Vagina (tissue), 2 donors: ENCODE data around the gene RBM8A. TPM values are rescaled to one million over a fixed set of nuclear protein-coding genes. Genes with fewer than 3 reads are reported as not detected.

Source experiments
- DNase-seq, 2 donors: peaks; one replicate each; pipeline ENCODE4 v3.0.0-alpha.2; 2017; ENCODE audit errors: extremely low spot score in 2 of 2
- H3K27ac ChIP-seq: fragments of 200-600 bp; sonication (generic); one replicate; pipeline ENCODE4 v1.5.1; 2019
- H3K27me3 ChIP-seq: fragments of 200-600 bp; sonication (generic); one replicate; pipeline ENCODE4 v1.5.1; 2019
- H3K36me3 ChIP-seq, 2 donors: fragments of 200-600 bp; sonication (generic); one replicate each; pipeline ENCODE4 v1.5.1; 2017 to 2019
- H3K4me1 ChIP-seq: fragments of 200-600 bp; sonication (generic); one replicate; pipeline ENCODE4 v1.5.1; 2019
- H3K4me3 ChIP-seq, 2 donors: fragments of 200-600 bp; sonication (generic); 1 replicate in 1 of 2; 2 replicates in 1 of 2; pipeline ENCODE4 v1.5.1; 2016 to 2019
- H3K9me3 ChIP-seq: fragments of 200-600 bp; sonication (generic); one replicate; pipeline ENCODE4 v1.5.1; 2019
- CTCF ChIP-seq, 3 experiments: fragments of 450-650 bp in 2 of 3; fragments of 200-600 bp in 1 of 3; sonication (generic) in 1 of 3; IDR thresholded peaks; one replicate each; pipeline ENCODE4 v1.5.1; 2017 to 2019; ENCODE audit warnings: antibody characterized with exemption in 3 of 3, mild to moderate bottlenecking in 2 of 3, moderate library complexity in 2 of 3
- POLR2A ChIP-seq, 2 donors: fragments of 450-650 bp; IDR thresholded peaks; one replicate each; pipeline ENCODE4 v1.6.1; 2017; ENCODE audit warnings: antibody characterized with exemption in 2 of 2, mild to moderate bottlenecking in 2 of 2, moderate library complexity in 2 of 2
- POLR2AphosphoS5 ChIP-seq, 2 donors: sonication (generic); formaldehyde crosslinking; IDR thresholded peaks; one replicate each; pipeline ENCODE4 v1.9.0; 2017; ENCODE audit warnings: antibody characterized with exemption in 2 of 2, mild to moderate bottlenecking in 2 of 2, low read depth in 1 of 2; ENCODE audit not compliant: insufficient read depth in 1 of 2
- intact Hi-C: fragments of 100-400 bp; cut with DNase I; formaldehyde crosslinking; loops from one replicate; pipeline ENCODE4 v1.15.1; 2023
- total RNA-seq: library from RNA; depleted of rRNA; stranded (reverse); fragments of >200 nt; gene quantifications from one replicate; pipeline ENCODE4 v1.2.3, GENCODE V29; 2016

Gene RBM8A
- total RNA-seq, 1 donor from 2014 or later = 93.3 TPM

GRCh38 chr1:145967288-145967687 is 40.0 kb upstream of the RBM8A start:
- no peak for DNase-seq

GRCh38 chr1:145965119-145965744 is 37.9 kb upstream of the RBM8A start:
- no peak for DNase-seq
- Histone ChIP-seq H3K27ac (peak overlapping the region; percentile 95), H3K27me3 (no peaks in the 10 kb centered on the region), H3K4me1 (peaks cover 46% of the 10 kb centered on the region), H3K36me3 (peaks cover 0 to 4% of the 10 kb centered on the region in 2 donors), H3K9me3 (no peaks in the 10 kb centered on the region), H3K4me3 (peak overlapping the region; percentile 67 to 72)
- intact Hi-C loops = no loop called here
- TF ChIP-seq POLR2A (IDR thresholded peaks at IDR 0.05) = no peak
- TF ChIP-seq POLR2AphosphoS5 (IDR thresholded peaks at IDR 0.05; ENCODE audit: insufficient read depth in 1 of 2, low read depth in 1 of 2) = no peak
- TF ChIP-seq CTCF (IDR thresholded peaks at IDR 0.05) = no peak

More at GRCh38 chr1:145967288-145967687, 40.0 kb upstream of the RBM8A start:
- Histone ChIP-seq H3K27me3 (no peaks in the 10 kb centered on the region), H3K4me1 (peaks cover 27% of the 10 kb centered on the region), H3K36me3 (peaks cover 0 to 4% of the 10 kb centered on the region in 2 donors), H3K27ac (no peak overlapping the region), H3K9me3 (no peaks in the 10 kb centered on the region), H3K4me3 (no peak overlapping the region)
- no peak for TF ChIP-seq POLR2A (IDR thresholded peaks at IDR 0.05)
- intact Hi-C loops = no loop called here

GRCh38 chr1:145964328-145965118 is 37.2 kb upstream of the RBM8A start, which contains the start of the genes ANKRD34A and POLR3GL:
ANKRD34A (minus strand) TSS chr1:145964575; CDS start chr1:145961759, 2,816 bp downstream.
POLR3GL (plus strand) TSS chr1:145964690; CDS start chr1:145974866, 10,176 bp downstream.
- Histone ChIP-seq H3K9me3 (no peaks in the 10 kb centered on the region), H3K27me3 (no peaks in the 10 kb centered on the region), H3K4me1 (peaks cover 53% of the 10 kb centered on the region), H3K36me3 (peaks cover 0 to 4% of the 10 kb centered on the region in 2 donors), H3K4me3 (peak within 1 kb of the TSS; percentile 67 to 72), H3K27ac (peak within 1 kb of the TSS; percentile 95)
- peak; percentile 99 for TF ChIP-seq POLR2AphosphoS5 (IDR thresholded peaks at IDR 0.05; ENCODE audit: insufficient read depth in 1 of 2, low read depth in 1 of 2)
- peak; percentile 91 to 97 for TF ChIP-seq POLR2A (IDR thresholded peaks at IDR 0.05)
- TF ChIP-seq CTCF (IDR thresholded peaks at IDR 0.05) = no peak
- peak in 1 of 2 donors; percentile 99 for DNase-seq
- intact Hi-C loops = loop anchor here (5.0 kb wide), 1 partner anchor 47 kb away; the partner anchor contains the start of gene PEX11B

GRCh38 chr1:145963265-145964019 is 36.2 kb upstream of the RBM8A start:
- no peaks in the 10 kb centered on the region for H3K27me3 ChIP-seq
- DNase-seq = no peak
- H3K4me1 ChIP-seq = peaks cover 57% of the 10 kb centered on the region
- intact Hi-C loops = loop anchor here (5.0 kb wide), 1 partner anchor 46 kb away; the partner anchor contains the start of gene PEX11B
- TF ChIP-seq POLR2AphosphoS5 (IDR thresholded peaks at IDR 0.05; ENCODE audit: insufficient read depth in 1 of 2, low read depth in 1 of 2) = no peak
- TF ChIP-seq POLR2A (IDR thresholded peaks at IDR 0.05) = no peak
- TF ChIP-seq CTCF (IDR thresholded peaks at IDR 0.05) = no peak
- H3K9me3 ChIP-seq = no peaks in the 10 kb centered on the region
- peak overlapping the region; percentile 95 for H3K27ac ChIP-seq
- peak overlapping the region; percentile 72 to 84 for H3K4me3 ChIP-seq
- H3K36me3 ChIP-seq = peaks cover 0 to 4% of the 10 kb centered on the region in 2 donors
